ENCODE data around the gene CLCN1. TPM values are rescaled to one million over a fixed set of nuclear protein-coding genes. Genes with fewer than 3 reads are reported as not detected.

CLCN1 gene
- total RNA-seq, 5 donors from 2014 or later (not counting 1 experiment from before 2014, with no cell fraction given): not detected

GRCh38 chr7:143329471-143330170, 13.7 kb downstream of the CLCN1 start:
- Histone ChIP-seq H3K36me3 (ENCODE audit: control insufficient read depth in 2 of 2, extremely low read depth in 1 of 2, insufficient read depth in 1 of 2, low read length in 1 of 2) (no peaks in the 10 kb centered on the region), H3K4me1 (ENCODE audit: control insufficient read depth in 1 of 2, extremely low read depth in 1 of 2, insufficient read depth in 2 of 2, low read length in 2 of 2) (peaks cover 0 to 5% of the 10 kb centered on the region in 2 experiments), H3K9me3 (no peaks in the 10 kb centered on the region), H3K4me3 (ENCODE audit: control insufficient read depth in 1 of 2, extremely low read depth in 1 of 2, low read length in 1 of 2) (no peak overlapping the region), H3K27ac (ENCODE audit: low read length) (no peak overlapping the region), H3K27me3 (replicated peaks in 1 of 2; ENCODE audit: control insufficient read depth in 2 of 2, extremely low read depth in 1 of 2, insufficient read depth in 2 of 2, low read length in 1 of 2) (peaks cover 0 to 3% of the 10 kb centered on the region in 2 experiments)
- Mint-ChIP-seq H3K4me1 (peaks cover 8 to 15% (median 12%) of the 10 kb centered on the region in 3 donors), H3K27ac (no peak overlapping the region), H3K4me3 (no peak overlapping the region), H3K9me3 (no peaks in the 10 kb centered on the region), H3K36me3 (no peaks in the 10 kb centered on the region), H3K27me3 (peaks cover 0 to 3% of the 10 kb centered on the region in 2 donors)
- POLR2A ChIA-PET: no interaction called here
- ATAC-seq (replicated peaks in 1 of 4): no peak
- CTCF ChIA-PET: interaction anchor here in 1 of 2 donors (0.7 kb wide), 1 partner anchor 31 kb away, joined by 4 read pairs; no protein-coding TSS in a partner anchor
- 68% methylated on average over 5 of the region's 10 CpGs for WGBS (ENCODE audit: insufficient coverage)
- no peak for DNase-seq

DNA sequence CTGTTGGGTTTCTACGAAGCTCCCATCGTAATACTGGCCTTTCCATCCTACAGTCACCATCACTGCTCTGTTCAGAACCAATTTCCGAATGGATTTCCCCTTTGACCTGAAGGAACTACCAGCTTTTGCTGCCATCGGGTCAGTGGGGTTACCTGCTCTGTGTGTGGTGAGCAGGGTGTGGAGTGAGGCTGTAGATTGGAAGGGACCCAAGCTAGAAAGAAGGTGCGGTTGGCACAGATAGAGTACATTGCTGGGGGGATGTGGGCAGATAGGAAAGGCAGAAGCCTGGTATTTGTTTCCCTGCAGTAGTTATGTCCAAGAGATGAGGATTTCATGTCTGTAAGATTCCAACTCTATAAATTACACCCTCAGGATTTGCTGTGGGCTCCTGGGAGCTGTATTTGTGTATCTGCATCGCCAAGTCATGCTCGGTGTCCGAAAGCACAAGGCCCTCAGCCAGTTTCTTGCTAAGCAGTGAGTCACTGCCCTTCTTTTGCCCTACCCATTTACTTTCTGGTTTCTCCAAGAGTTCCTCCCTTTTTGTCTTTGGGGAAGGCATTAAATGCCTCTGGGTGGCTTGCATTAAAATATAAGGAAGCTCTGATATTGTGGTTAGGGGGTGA, 15.4 kb downstream of the CLCN1 start:
- CTCF ChIA-PET: interaction anchor here in 1 of 2 donors (0.5 to 1.2 kb wide), 2 partner anchors 14 to 32 kb away, joined by 3 to 4 read pairs; no protein-coding TSS in a partner anchor
- Mint-ChIP-seq H3K4me1 (peaks cover 0 to under 1% (median 0%) of the 10 kb centered on the region in 3 donors), H3K27me3 (peaks cover 4 to 9% of the 10 kb centered on the region in 2 donors), H3K36me3 (no peaks in the 10 kb centered on the region), H3K27ac (no peak overlapping the region), H3K9me3 (no peaks in the 10 kb centered on the region), H3K4me3 (no peak overlapping the region)
- no peaks in the 10 kb centered on the region for H3K4me1 ChIP-seq (ENCODE audit: control insufficient read depth in 1 of 2, extremely low read depth in 1 of 2, insufficient read depth in 2 of 2, low read length in 2 of 2)
- DNase-seq (no peak), ATAC-seq (replicated peaks in 1 of 4) (no peak)
- H3K9me3 ChIP-seq: no peaks in the 10 kb centered on the region
- H3K27ac ChIP-seq (ENCODE audit: low read length): no peak overlapping the region
- H3K36me3 ChIP-seq (ENCODE audit: control insufficient read depth in 2 of 2, extremely low read depth in 1 of 2, insufficient read depth in 1 of 2, low read length in 1 of 2): no peaks in the 10 kb centered on the region
- H3K27me3 ChIP-seq (replicated peaks in 1 of 2; ENCODE audit: control insufficient read depth in 2 of 2, extremely low read depth in 1 of 2, insufficient read depth in 2 of 2, low read length in 1 of 2): peaks cover 0 to 3% of the 10 kb centered on the region in 2 experiments
- POLR2A ChIA-PET: no interaction called here
- 89% methylated on average over 3 of the region's 8 CpGs for WGBS (ENCODE audit: insufficient coverage)
- no peak overlapping the region for H3K4me3 ChIP-seq (ENCODE audit: control insufficient read depth in 1 of 2, extremely low read depth in 1 of 2, low read length in 1 of 2)

DNA sequence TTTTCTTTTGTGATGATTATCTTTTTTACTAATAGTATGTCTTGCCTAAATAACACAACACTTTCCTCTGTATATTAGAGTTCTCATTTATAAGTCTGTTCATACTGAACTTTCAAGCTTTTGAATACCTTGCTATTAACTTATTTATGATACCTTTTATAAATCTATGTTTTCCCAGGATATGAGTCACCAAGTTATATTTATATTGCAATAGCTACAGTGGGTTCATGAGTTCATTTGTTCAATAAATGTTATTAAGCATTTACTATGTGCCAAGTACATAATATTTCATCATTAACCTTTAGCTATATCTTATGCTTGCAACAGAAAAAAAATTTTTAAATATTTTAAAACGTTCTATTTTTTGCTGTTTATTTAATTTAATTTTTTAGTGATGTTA, 18.3 kb downstream of the CLCN1 start:
- peaks cover 0 to 6% of the 10 kb centered on the region in 2 experiments for H3K27me3 ChIP-seq (replicated peaks in 1 of 2; ENCODE audit: control insufficient read depth in 2 of 2, extremely low read depth in 1 of 2, insufficient read depth in 2 of 2, low read length in 1 of 2)
- Mint-ChIP-seq H3K4me3 (no peak overlapping the region), H3K27me3 (peaks cover 13 to 14% of the 10 kb centered on the region in 2 donors), H3K27ac (no peak overlapping the region), H3K9me3 (no peaks in the 10 kb centered on the region), H3K4me1 (no peaks in the 10 kb centered on the region), H3K36me3 (no peaks in the 10 kb centered on the region)
- no peaks in the 10 kb centered on the region for H3K36me3 ChIP-seq (ENCODE audit: control insufficient read depth in 2 of 2, extremely low read depth in 1 of 2, insufficient read depth in 1 of 2, low read length in 1 of 2)
- DNase-seq (no peak), ATAC-seq (replicated peaks in 1 of 4) (no peak)
- no peak overlapping the region for H3K27ac ChIP-seq (ENCODE audit: low read length)
- ChIA-PET POLR2A (no interaction called here), CTCF (no interaction called here)
- H3K4me3 ChIP-seq (ENCODE audit: control insufficient read depth in 1 of 2, extremely low read depth in 1 of 2, low read length in 1 of 2): no peak overlapping the region
- WGBS (ENCODE audit: insufficient coverage): no CpG with 5 or more reads among the region's 1 CpG
- no peaks in the 10 kb centered on the region for H3K9me3 ChIP-seq
- H3K4me1 ChIP-seq (ENCODE audit: control insufficient read depth in 1 of 2, extremely low read depth in 1 of 2, insufficient read depth in 2 of 2, low read length in 2 of 2): no peaks in the 10 kb centered on the region

GRCh38 chr7:143337216-143337615, 21.3 kb downstream of the CLCN1 start:
- peaks cover 13 to 32% of the 10 kb centered on the region in 2 donors for H3K27me3 Mint-ChIP-seq
- H3K4me3 Mint-ChIP-seq: no peak overlapping the region
- no peaks in the 10 kb centered on the region for H3K4me1 ChIP-seq (ENCODE audit: control insufficient read depth in 1 of 2, extremely low read depth in 1 of 2, insufficient read depth in 2 of 2, low read length in 2 of 2)
- ChIA-PET POLR2A (no interaction called here), CTCF (interaction anchor here (0.6 to 1.3 kb wide), 6 partner anchors 34 to 1706 kb away, joined by 3 to 5 read pairs (median 4); no protein-coding TSS in a partner anchor)
- no peak overlapping the region for H3K27ac Mint-ChIP-seq
- peaks cover 0 to 10% of the 10 kb centered on the region in 2 experiments for H3K27me3 ChIP-seq (replicated peaks in 1 of 2; ENCODE audit: control insufficient read depth in 2 of 2, extremely low read depth in 1 of 2, insufficient read depth in 2 of 2, low read length in 1 of 2)
- no peaks in the 10 kb centered on the region for H3K9me3 ChIP-seq
- no peak overlapping the region for H3K27ac ChIP-seq (ENCODE audit: low read length)
- H3K36me3 Mint-ChIP-seq: no peaks in the 10 kb centered on the region
- H3K9me3 Mint-ChIP-seq: no peaks in the 10 kb centered on the region
- H3K36me3 ChIP-seq (ENCODE audit: control insufficient read depth in 2 of 2, extremely low read depth in 1 of 2, insufficient read depth in 1 of 2, low read length in 1 of 2): no peaks in the 10 kb centered on the region
- DNase-seq (no peak), ATAC-seq (replicated peaks in 1 of 4) (no peak)
- WGBS (ENCODE audit: insufficient coverage): no CpG with 5 or more reads among the region's 3 CpGs
- no peak overlapping the region for H3K4me3 ChIP-seq (ENCODE audit: control insufficient read depth in 1 of 2, extremely low read depth in 1 of 2, low read length in 1 of 2)
- H3K4me1 Mint-ChIP-seq: no peaks in the 10 kb centered on the region

DNA sequence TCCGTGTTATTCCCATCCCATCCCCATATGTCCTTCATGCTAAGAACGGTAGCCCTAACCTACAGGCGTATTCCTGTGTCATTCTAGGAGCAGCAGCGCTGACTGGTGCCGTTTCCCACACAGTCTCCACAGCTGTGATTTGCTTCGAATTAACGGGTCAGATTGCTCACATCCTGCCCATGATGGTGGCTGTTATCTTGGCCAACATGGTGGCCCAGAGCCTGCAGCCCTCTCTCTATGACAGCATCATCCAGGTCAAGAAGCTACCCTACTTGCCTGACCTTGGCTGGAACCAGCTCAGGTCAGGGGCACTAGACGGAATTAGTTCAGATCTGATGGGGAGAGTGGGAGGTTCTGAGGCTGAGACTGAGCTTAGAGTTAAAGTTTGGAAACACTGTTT, 25.9 kb downstream of the CLCN1 start:
- no peak overlapping the region for H3K27ac Mint-ChIP-seq
- H3K27ac ChIP-seq (ENCODE audit: low read length): no peak overlapping the region
- peaks cover 5 to 31% of the 10 kb centered on the region in 2 donors for H3K27me3 Mint-ChIP-seq
- DNase-seq (no peak), ATAC-seq (replicated peaks in 1 of 4) (no peak)
- WGBS (ENCODE audit: insufficient coverage): 91% methylated on average over 6 of the region's 8 CpGs
- no peaks in the 10 kb centered on the region for H3K36me3 ChIP-seq (ENCODE audit: control insufficient read depth in 2 of 2, extremely low read depth in 1 of 2, insufficient read depth in 1 of 2, low read length in 1 of 2)
- peaks cover 8 to 10% (median 10%) of the 10 kb centered on the region in 3 donors for H3K4me1 Mint-ChIP-seq
- H3K27me3 ChIP-seq (replicated peaks in 1 of 2; ENCODE audit: control insufficient read depth in 2 of 2, extremely low read depth in 1 of 2, insufficient read depth in 2 of 2, low read length in 1 of 2): peaks cover 0 to 15% of the 10 kb centered on the region in 2 experiments
- peaks cover 4 to 8% of the 10 kb centered on the region in 2 experiments for H3K4me1 ChIP-seq (ENCODE audit: control insufficient read depth in 1 of 2, extremely low read depth in 1 of 2, insufficient read depth in 2 of 2, low read length in 2 of 2)
- no peaks in the 10 kb centered on the region for H3K9me3 Mint-ChIP-seq
- H3K4me3 Mint-ChIP-seq: no peak overlapping the region
- no peaks in the 10 kb centered on the region for H3K36me3 Mint-ChIP-seq
- ChIA-PET CTCF (no interaction called here), POLR2A (no interaction called here)
- H3K9me3 ChIP-seq: no peaks in the 10 kb centered on the region
- no peak overlapping the region for H3K4me3 ChIP-seq (ENCODE audit: control insufficient read depth in 1 of 2, extremely low read depth in 1 of 2, low read length in 1 of 2)

GRCh38 chr7:143343596-143343995, 27.7 kb downstream of the CLCN1 start:
- POLR2A ChIA-PET: interaction anchor here in 1 of 2 donors (0.6 kb wide), 1 partner anchor 17 kb away, joined by 3 read pairs; no protein-coding TSS in a partner anchor
- no peak overlapping the region for H3K27ac Mint-ChIP-seq
- Histone ChIP-seq H3K4me3 (ENCODE audit: control insufficient read depth in 1 of 2, extremely low read depth in 1 of 2, low read length in 1 of 2) (no peak overlapping the region), H3K27ac (ENCODE audit: low read length) (no peak overlapping the region), H3K9me3 (no peaks in the 10 kb centered on the region), H3K36me3 (ENCODE audit: control insufficient read depth in 2 of 2, extremely low read depth in 1 of 2, insufficient read depth in 1 of 2, low read length in 1 of 2) (no peaks in the 10 kb centered on the region), H3K4me1 (ENCODE audit: control insufficient read depth in 1 of 2, extremely low read depth in 1 of 2, insufficient read depth in 2 of 2, low read length in 2 of 2) (peaks cover 4 to 8% of the 10 kb centered on the region in 2 experiments), H3K27me3 (replicated peaks in 1 of 2; ENCODE audit: control insufficient read depth in 2 of 2, extremely low read depth in 1 of 2, insufficient read depth in 2 of 2, low read length in 1 of 2) (peaks cover 0 to 12% of the 10 kb centered on the region in 2 experiments)
- ATAC-seq (replicated peaks in 1 of 4) (no peak), DNase-seq (no peak)
- CTCF ChIA-PET: interaction anchor here (0.6 to 1.4 kb wide), 4 partner anchors 64 to 123 kb away, joined by 3 to 6 read pairs (median 4); no protein-coding TSS in a partner anchor
- no peak overlapping the region for H3K4me3 Mint-ChIP-seq
- 100% methylated on average over 2 of the region's 3 CpGs for WGBS (ENCODE audit: insufficient coverage)
- no peaks in the 10 kb centered on the region for H3K36me3 Mint-ChIP-seq
- H3K4me1 Mint-ChIP-seq: peaks cover 8 to 10% (median 10%) of the 10 kb centered on the region in 3 donors
- H3K27me3 Mint-ChIP-seq: peaks cover 0 to 25% of the 10 kb centered on the region in 2 donors
- H3K9me3 Mint-ChIP-seq: no peaks in the 10 kb centered on the region

Data from T-cell (primary cell).